Lower lobe of right lung (tissue), 2 donors: ENCODE results near the gene CFAP97. TPM values are rescaled to one million over a fixed set of nuclear protein-coding genes. Genes with fewer than 3 reads are reported as not detected.

Experiments used
- ATAC-seq, 2 donors: fragments of 200-7000 bp; cut with Tn5 transposase; one replicate each; pipeline ENCODE4 v1.9.1; 2020 to 2022; ENCODE audit warnings: mild to moderate bottlenecking in 2 of 2, moderate library complexity in 2 of 2
- DNase-seq: peaks from one replicate; pipeline ENCODE4 v3.0.0-alpha.2; 2020
- H3K27ac ChIP-seq: fragments of 200-600 bp; one replicate; pipeline ENCODE4 v1.8.0; 2022
- H3K27me3 ChIP-seq: fragments of 200-600 bp; one replicate; pipeline ENCODE4 v1.8.0; 2022; ENCODE audit warnings: low read depth
- H3K36me3 ChIP-seq: fragments of 200-600 bp; one replicate; pipeline ENCODE4 v1.8.0; 2022; ENCODE audit warnings: mild to moderate bottlenecking
- H3K4me1 ChIP-seq: fragments of 200-600 bp; one replicate; pipeline ENCODE4 v1.8.0; 2022
- H3K4me3 ChIP-seq: fragments of 200-600 bp; one replicate; pipeline ENCODE4 v1.8.0; 2022; ENCODE audit warnings: mild to moderate bottlenecking
- H3K9me3 ChIP-seq: fragments of 200-600 bp; one replicate; pipeline ENCODE4 v1.8.0; 2022
- CTCF ChIP-seq: fragments of 200-600 bp; IDR thresholded peaks from one replicate; pipeline ENCODE4 v1.8.0; 2022; ENCODE audit warnings: antibody characterized with exemption, mild to moderate bottlenecking
- intact Hi-C: fragments of 100-400 bp; cut with DNase I; formaldehyde crosslinking; loops from one replicate; pipeline ENCODE4 v1.11.0; 2022
- total RNA-seq: library from RNA; stranded (reverse); fragmentation: NEBNext Ultra II Directional; extraction: Animal tissue kit (Norgen Biotek cat#: 25700); gene quantifications from one replicate; pipeline ENCODE4 v1.2.1, GENCODE V29; 2021
- donor health status: DM: no; HTN: yes; CAD: no; lungs with severe emphysema.

The CFAP97 gene
- total RNA-seq, 1 donor from 2014 or later: 29.4 TPM

DNA sequence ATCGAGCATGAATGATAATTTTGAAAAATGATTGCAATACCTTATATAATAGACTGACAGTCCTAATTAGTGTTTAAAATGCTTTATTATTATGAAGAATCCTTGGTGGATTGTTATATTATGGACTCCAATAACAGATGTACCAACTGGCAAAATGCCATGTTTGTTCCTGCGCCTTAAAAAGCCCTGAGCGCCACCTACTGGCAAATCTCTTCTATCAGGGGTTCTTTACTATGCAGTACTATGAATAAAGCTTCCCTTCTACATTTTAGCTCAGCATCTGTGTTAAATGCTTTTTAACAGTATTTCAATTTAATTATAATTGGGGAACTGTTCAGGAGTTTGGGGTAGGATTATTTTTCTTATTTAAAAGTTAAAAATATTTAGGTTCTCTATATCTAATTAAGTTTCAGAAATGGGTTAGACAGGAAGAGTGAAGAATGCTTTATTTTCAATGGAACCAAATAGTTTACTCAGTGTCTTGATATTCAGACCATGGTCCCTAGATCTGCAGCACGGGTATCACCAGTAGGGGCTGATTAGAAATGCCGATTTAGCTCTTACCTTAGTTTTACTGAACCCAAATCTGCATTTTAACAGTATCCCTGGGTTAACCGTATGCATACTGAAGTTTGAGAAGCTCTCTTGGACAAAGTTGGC, 20.0 kb downstream of the CFAP97 start:
- ATAC-seq: peak; percentile 72 to 80
- DNase-seq: peak; percentile 60
- intact Hi-C loops: no loop called here
- Histone ChIP-seq H3K36me3 (peaks cover 14% of the 10 kb centered on the region), H3K4me3 (no peak overlapping the region), H3K4me1 (no peaks in the 10 kb centered on the region), H3K27ac (no peak overlapping the region), H3K9me3 (no peaks in the 10 kb centered on the region), H3K27me3 (no peaks in the 10 kb centered on the region)
- peak; percentile 82 for TF ChIP-seq CTCF

DNA sequence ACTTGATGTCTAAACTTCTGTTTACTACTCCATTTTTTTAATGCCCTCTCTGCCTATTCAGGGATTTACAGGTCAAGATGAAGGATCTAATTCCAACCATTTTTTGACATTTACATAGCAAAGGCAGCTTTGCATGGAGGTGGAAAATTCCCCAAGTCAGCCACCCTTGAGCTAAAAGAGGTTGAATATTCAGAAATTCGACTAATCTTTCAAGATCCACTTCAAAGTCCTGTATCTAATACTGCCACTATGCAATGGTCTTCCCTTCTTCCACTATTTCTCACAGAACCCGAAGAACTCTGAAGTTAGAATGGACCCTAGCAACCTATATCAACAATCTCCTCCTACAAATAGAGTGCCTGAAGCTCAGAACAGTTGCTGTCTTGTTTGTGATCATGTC, 21.6 kb downstream of the CFAP97 start:
- Histone ChIP-seq H3K27me3 (no peaks in the 10 kb centered on the region), H3K27ac (no peak overlapping the region), H3K4me1 (no peaks in the 10 kb centered on the region), H3K36me3 (peaks cover 5% of the 10 kb centered on the region), H3K9me3 (no peaks in the 10 kb centered on the region), H3K4me3 (no peak overlapping the region)
- intact Hi-C loops: no loop called here
- ATAC-seq (no peak), DNase-seq (no peak)
- TF ChIP-seq CTCF: no peak

DNA sequence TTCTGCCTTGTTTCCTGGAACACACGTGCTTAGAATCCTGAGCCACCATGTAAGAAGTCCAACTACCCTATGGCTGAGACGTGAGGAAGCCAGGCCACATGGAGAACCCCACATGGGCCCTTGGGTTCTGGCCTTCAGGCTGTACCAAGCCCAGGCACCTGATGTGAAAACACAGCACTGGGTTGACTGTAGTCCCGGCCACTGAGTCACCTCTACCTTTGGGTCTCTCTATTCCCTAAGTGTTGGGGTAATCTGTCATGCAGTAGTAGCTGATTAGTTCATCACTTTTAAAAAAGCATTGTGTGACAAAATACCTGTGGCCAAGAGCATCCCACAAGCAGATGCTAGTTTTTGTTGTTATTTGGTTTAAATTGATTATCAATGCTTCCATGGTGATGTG, 24.3 kb downstream of the CFAP97 start:
- Histone ChIP-seq H3K36me3 (peaks cover 13% of the 10 kb centered on the region), H3K4me1 (no peaks in the 10 kb centered on the region), H3K27ac (no peak overlapping the region), H3K9me3 (no peaks in the 10 kb centered on the region), H3K27me3 (no peaks in the 10 kb centered on the region), H3K4me3 (no peak overlapping the region)
- no peak for TF ChIP-seq CTCF
- ATAC-seq (no peak), DNase-seq (no peak)
- intact Hi-C loops: no loop called here

GRCh38 chr4:185171373-185172071, 32.3 kb downstream of the CFAP97 start:
- no peak overlapping the region for H3K27ac ChIP-seq
- H3K4me1 ChIP-seq: no peaks in the 10 kb centered on the region
- TF ChIP-seq CTCF: no peak
- intact Hi-C loops: no loop called here
- peaks cover 56% of the 10 kb centered on the region for H3K36me3 ChIP-seq
- H3K9me3 ChIP-seq: no peaks in the 10 kb centered on the region
- no peaks in the 10 kb centered on the region for H3K27me3 ChIP-seq
- ATAC-seq (no peak), DNase-seq (no peak)
- no peak overlapping the region for H3K4me3 ChIP-seq

DNA sequence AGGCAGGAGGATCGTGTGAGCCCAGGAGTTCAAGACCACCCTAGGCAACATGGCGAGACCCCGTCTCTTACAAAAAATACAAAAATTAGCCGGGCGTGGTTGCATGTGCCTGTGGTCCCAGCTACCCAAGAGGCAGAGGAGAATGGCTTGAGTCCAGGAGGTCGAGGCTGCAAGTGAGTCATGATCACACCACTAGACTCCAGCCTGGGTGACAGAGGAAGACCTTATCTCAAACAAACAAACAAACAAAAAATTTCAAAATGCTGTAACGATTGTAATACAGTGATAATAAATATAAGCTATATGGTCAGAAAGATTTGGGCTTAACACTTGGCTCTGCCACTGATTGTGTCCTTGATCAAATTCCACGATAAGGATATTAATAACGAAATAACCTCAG, 36.6 kb downstream of the CFAP97 start:
- no peaks in the 10 kb centered on the region for H3K4me1 ChIP-seq
- intact Hi-C loops: no loop called here
- H3K9me3 ChIP-seq: no peaks in the 10 kb centered on the region
- H3K27me3 ChIP-seq: no peaks in the 10 kb centered on the region
- no peak overlapping the region for H3K4me3 ChIP-seq
- H3K27ac ChIP-seq: no peak overlapping the region
- no peak for TF ChIP-seq CTCF
- ATAC-seq (no peak), DNase-seq (no peak)
- peaks cover 51% of the 10 kb centered on the region for H3K36me3 ChIP-seq
